HG02798 (cell line): ENCODE results near the gene CLIC4.

Source experiments
- ATAC-seq: cut with Tn5 transposase; IDR thresholded peaks from one replicate; pipeline ENCODE4 v1.9.1; 2021; ENCODE audit warnings: mild to moderate bottlenecking; ENCODE audit not compliant: unreplicated experiment, poor library complexity

CLIC4 gene

DNA sequence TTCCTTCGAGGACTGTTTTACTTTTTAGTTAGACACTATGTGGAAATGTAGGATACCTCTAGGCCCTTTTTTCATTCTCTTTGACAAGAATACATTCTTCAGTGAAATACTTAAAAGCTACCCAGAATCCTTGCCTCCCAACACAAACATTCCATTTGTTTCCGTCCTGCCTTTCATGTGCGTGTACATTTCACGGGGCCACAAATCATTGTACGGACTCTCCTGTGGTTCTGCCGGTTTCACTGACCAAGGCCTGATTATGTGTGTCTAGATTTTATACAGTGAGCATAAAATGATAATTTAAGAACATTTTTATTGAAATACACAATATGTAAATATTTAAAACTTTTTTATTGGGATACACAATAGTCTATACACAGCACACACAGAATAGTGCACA lies 108.4 kb downstream of the CLIC4 start:
- ATAC-seq: no peak

DNA sequence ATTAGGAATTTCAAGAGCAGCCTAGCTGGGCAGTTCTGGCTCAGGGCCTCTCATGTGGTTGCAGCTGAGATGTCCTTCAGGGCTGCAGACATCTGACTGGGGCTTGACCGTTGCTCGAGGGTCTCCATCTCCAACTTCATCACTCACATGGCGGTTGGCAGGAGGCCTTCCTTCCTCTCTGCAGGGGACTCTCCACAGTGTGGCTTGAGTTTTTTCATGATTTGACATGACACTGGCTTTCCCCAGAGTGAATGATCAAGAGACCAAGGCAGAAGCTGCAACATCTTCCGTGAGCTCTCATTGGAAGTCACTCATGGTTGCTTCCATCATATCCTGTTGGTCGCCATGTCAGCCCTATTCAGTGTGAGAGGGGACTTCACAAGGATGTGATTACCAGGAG lies 110.2 kb downstream of the CLIC4 start:
- no peak for ATAC-seq

DNA sequence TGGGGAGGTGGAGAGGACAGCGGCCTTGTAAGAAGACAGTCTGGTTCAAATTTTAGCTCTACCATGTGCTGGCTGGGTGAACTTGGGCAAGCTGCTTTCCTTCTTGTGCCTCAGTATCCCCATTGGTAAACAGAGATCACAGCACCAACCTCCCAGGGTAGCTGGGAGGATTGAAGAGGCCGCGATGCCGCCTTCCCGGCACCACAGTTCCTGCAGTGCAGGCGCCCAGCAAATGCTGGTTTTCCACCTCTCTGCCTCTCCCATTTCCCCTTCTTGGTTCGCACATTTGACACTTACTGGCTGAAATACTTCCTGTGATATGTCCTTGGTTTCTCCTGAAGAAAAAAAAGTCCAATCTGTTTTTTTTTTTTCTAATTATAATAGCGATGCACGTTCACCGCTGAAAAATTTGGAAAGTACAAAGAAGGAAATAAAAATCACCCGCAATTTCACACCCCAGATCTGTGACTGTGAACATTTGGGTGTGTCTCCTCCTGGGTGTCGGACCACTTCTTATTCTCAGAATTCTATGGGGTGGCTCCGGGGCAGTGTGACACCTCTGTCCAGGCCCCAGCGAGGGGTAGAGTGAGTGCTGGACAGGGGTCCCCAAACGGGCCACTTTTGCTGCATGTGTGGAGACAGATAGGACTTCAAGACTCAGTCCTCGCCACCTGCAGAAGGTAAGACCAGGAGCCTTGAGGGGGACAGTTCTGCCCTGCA lies 111.7 kb downstream of the CLIC4 start:
- ATAC-seq: no peak

DNA sequence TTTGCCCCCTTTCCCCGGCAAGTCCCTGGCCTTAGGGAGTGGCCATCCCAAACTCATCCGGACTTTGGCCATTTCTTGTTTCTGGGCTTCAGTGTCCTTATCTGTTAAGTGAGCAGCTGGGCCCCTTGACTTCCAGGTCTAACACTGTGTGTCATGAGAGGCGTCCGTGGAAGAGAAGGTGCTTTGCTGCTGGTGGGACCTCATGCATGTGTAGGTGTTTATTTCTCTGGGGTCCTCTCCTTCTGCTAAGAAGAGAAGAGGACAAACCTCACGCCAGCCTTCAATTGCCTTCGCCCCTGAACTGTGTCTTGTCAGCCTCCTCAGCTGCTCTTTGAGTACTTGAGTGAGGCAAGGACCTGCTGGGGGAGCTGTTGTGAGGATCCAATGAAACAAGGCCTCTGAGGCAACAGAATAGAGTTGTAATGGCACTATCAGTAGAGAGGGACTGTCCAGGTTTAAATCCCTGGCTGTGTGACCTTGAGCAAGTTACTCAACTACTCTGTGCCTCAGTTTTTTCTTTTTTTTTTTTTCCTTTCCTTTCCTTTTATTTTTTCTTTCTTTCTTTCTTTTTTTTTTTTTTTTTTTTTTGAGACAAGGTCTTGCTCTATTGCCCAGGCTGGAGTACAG lies 112.4 kb downstream of the CLIC4 start:
- no peak for ATAC-seq

DNA sequence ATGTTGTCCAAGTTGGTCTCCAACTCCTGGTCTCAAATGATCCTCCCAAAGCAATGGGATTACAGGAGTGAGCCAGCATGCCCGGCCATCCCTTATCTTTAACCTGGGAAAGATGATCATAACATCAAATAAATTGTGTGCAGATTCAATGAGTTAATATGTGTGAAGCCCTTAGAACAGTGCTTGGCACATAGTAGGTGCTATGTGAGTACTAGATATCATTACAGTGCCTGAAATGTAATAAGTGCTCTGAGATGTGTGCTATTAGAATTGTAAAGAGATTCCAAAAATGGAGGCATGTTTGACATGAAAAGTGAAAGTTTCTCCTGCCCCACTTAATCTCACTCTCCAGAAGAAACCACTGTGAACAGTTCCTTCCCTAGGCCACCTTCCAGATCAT lies 113.0 kb downstream of the CLIC4 start:
- no peak for ATAC-seq

DNA sequence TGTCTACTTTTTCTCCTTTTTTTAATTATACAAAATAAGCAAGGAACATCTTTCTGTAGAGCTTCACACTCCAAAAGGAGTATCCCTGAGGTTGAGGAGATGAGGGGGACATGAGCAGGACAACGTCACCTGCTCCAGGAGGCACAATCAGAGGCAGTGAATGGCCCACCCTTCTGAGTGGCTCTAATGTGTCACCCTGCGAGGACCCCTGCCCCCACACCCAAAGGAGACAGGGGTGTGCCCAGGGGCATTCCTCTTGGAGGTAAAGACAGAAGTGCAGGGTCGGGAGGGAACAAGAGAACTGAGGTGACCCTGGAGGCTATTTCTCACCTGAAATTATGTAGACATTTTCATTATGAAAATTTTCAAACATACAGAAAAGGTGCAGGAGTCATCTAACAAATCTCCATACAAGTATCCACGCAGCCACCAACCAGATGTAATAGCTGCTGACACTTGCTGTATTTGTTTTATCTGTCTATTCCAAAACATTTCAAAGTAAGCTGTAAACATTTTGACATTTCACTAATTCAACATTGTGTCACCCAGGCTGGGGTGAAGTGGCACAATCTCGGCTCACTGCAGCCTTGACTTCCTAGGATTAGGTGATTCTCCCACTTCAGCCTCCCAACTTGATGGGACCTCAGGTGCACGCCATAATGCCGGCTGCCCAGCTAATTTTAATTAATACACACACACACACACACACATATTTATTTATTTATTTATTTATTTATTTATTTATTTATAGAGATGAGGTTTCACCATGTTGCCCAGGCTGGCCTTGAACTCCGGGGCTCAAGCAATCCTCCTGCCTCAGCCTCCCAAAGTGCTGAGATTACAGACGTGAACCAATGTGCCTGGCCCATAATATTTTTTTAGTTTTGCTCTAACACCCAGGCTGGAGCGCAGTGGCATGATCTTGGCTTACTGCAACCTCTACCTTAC lies 114.1 kb downstream of the CLIC4 start:
- ATAC-seq: no peak

DNA sequence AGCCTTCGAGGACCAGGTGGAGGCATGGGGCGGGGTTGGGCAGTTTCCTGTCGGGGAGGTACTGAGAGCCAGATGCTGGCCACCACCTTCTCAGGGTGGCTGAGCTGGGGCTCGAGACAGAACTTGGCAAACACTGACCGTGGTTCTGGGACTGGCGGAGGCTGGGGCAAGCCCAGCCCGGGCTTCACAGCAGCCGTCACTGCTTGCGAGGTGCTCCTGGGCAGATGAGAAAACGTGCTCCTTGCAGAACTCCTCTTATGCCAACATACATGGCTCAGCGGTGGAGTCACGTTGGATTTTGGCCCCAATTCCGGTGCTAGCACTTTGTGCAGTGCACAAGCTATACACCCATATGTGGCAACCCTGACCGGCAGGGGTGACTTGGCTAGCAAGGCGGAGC lies 115.6 kb downstream of the CLIC4 start:
- ATAC-seq: no peak

DNA sequence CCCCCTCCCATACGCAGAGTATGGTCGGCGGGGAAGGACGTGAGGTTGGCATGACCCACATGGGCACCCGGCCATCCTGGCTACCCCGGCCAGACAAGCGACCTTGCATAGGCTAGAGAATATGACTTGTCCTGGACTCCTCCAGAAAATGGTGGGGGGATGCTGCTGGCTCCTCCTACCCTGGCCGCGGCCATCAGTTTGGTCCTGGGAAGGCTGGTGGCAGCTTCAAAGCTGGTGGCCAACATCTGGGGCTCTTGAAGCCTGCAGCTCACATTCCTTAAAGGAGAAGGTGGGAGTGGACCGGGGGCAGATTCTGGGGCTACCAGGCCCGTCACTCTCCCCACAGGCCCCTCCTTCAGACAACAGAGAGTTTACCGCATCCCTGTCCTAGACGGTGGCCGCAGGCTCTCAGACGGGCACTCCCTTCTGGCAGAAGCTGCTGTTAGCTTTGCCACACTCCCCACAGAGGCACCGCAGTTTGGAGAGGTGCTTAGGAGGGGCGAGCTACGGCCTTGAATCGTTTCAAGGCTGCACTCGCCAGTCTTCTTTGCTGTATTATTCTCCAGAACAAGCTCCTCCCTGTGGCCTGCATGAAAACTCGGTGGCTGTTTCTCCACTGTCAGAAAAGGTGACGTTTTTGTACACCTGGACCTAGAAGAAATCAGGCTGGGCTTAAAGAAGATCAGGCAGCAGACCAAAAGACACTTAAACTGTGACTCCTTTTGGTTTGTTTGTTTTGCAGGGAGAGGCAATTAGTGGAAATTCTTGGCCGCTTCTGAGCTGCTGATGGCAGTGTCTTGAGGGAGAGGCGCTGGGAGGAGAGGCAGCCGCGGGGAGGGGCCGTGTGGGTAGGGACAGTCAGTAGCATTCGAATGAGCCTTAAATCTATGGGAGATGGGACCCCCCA lies 116.8 kb downstream of the CLIC4 start:
- ATAC-seq: no peak

DNA sequence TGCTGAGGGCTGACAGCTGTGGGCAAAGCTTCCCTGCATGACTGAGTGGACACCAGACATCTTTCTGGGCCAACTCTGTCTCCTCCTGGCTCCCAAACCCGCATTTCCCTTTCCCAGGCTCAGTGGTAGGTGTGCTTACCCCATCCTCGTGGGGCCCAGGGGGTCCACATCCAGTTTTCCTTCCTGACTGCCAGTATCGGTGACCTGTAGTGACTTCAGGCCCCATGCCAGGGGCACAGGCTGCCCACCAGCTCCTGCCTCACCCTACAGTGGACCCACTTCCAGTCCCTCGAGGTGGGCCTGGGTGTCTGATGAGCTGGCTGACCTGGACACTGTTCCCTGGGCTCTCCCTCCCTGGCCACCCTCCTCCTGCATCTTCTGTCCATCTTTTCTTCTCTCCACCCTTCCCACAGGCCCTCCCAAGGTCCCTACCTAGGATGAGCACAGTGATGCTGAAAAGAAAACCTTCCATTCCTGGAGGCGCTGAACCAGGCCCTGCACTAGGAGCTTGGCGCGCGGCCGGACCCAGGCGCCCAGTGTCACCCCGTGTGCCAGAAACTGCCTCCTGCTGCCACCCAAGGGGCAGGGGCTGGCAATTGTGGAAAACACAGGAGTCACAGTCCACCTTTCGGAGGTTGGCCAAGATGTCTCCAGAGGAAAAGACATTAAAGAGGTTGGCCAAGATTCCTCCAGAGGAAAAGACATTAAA lies 117.7 kb downstream of the CLIC4 start:
- no peak for ATAC-seq

DNA sequence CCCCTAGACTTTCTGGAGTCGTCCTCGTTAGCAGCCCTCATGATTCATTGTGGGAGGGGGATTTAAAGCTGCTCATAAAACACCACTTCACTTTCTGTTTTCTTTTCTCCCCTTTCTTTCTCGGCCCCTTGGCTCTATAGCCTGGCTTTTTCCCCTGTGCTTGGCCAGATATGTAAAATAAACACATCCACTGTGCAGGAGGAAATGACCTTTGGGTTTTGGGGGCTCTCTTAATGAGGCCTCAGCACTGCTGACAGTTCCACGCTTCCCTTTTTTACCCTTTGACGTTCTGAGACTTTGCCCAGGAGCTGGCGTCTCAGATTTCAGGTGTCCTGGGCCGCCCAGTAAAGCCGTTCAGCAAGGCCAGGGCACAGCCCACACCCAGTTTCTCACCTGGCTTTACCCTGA lies 119.1 kb downstream of the CLIC4 start:
- ATAC-seq: no peak

DNA sequence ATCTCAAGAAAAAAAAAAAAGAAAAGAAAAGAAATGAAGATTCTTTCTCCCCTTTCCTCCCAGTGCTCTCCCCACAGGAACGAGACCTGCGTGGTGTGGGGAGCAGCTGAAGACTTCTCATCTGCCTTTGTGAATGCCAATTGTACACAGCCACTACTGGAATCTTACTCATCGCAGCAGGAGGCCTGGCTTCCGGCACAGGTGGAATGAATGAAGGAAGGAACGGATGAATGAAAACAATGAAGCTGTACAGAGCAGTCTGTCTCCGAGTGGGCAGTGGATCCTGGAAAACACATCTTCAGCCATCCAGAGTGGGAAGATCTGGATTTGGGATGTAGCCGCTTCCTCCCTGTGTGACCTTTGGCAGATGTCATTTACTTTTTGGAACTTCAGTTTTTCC lies 119.9 kb downstream of the CLIC4 start:
- ATAC-seq: no peak

DNA sequence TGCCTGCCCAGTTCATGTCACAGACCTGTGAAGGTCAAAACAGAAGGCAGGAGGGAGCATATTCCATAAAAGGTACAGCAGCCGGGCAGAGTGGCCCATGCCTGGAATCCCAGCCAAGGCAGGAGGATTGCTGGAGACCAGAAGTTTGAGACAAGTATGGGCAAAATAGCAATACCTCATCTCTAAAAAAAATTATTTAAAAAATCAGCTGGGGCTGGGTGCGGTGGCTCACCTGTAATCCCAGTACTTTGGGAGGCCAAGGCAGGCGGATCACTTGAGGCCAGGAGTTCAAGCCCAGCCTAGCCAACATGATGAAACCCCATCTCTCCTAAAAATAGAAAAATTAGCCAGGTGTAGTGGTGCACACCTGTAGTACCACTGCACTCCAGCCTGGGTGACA lies 120.3 kb downstream of the CLIC4 start:
- ATAC-seq: no peak

DNA sequence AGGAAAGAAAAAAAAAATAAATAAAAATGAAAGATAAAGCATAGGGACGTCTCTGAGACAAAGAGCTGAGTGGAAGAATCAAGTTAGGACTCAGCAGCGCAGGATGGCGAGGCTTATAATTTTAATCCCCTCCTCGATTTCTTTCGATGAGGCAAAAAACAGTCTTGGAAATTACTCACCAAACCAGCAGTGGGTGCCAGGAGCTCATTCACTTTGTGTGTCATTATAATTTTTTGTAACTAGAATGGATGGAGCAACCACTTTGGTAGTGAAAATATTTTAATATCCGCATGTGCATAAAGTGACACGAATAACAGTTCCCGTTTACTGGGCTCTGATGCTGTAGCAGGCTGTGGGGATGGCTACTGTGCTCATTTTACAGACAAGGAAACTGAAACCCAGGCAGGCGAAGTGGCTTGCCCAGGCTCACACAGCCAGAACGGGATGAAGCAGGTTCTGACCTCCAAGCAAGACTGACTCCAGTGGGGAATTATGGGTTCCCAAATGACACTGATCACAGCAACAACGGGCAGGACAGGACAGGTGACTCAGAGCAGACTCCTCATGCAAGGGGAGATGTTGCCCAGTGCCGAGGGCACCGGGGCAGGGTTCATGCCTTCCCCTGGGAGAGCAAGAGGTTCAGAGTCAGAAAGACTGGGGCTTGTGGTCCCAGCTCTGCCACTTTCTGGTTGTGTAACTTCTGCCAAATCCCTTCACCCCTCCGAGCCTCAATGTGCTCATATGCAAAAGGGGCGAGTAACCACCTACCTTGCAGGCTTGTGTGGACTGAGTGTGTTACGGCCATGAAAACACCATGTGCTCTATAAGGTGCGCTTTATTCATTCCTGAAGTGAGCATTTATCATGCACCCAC lies 121.2 kb downstream of the CLIC4 start:
- ATAC-seq: no peak

DNA sequence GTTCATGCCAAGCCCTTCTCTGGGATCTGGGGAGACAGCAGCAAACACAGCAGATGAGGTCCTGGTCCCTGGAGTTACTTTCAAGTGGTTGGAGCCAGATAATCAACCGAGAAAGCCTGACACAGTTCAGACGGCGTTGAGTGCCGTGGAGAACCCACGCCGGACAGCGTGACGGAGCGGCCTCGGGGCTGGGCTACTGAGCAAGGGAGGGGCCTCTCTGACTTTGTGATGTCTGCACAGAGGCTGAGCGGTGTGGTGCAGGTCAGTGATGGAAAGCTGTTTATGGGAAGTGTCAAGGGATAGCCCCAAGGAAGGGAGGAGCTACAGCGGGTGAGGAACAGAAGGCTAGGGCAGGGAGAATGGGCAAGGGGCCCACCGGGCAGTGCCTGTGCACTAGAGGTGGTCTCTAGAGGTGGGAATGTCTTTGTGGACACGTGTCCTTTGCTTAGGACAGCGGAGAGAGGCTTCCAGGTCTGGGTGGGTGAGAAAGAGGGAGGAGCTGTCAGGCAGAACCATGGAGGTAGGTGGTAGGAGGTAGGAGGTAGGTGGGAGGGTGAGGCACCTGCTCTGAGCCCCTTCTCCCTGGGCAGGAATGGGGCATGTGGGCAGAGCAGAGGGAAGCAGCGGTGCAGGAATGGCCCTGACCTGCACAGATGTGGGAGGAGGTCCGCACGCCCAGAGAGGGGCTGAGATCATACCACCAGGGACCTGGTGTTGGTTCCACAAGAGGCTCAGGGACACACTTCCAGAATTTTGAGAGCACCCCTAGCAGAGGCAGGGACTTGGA lies 122.0 kb downstream of the CLIC4 start:
- no peak for ATAC-seq

DNA sequence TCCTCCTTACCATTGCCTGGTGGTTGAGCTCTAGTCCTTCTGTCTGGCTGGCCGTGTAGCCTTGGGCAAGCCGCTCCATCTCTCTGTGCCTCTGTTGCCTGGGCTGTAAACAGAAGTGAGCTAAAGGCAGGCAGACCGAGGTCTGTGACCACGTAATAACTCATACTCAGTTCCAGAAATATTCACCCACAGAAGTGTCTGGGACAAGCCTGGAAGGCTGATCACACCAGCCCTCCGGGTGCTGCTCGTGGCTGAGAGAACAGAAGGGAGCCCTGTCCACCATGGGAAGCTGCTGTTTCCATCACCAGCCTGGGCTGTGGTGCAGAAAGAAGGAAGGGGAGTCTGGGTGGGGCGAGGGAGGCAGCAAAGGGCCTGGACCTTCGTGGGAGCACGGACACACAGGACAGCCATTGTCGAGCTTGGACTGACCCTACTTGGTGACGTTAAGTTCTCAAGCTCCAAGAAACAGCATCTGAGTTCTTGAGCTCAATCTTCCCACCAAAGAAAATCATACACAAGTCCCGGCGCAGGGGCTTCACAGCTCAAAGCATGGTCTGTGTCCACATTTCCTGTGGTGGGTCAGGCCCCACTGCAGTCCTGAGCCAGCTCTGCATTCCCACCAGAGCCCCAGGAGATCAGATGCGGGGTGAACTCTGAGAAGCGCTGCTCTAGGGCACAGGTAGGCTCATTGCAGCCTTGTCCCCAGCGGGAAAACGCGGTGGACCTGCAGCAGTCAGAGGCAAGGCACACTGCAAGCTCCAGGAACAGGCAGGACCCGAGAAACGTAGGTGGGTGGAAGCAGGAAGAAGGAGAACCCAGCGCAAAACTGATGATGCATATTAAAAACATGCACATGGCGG lies 123.0 kb downstream of the CLIC4 start:
- no peak for ATAC-seq

DNA sequence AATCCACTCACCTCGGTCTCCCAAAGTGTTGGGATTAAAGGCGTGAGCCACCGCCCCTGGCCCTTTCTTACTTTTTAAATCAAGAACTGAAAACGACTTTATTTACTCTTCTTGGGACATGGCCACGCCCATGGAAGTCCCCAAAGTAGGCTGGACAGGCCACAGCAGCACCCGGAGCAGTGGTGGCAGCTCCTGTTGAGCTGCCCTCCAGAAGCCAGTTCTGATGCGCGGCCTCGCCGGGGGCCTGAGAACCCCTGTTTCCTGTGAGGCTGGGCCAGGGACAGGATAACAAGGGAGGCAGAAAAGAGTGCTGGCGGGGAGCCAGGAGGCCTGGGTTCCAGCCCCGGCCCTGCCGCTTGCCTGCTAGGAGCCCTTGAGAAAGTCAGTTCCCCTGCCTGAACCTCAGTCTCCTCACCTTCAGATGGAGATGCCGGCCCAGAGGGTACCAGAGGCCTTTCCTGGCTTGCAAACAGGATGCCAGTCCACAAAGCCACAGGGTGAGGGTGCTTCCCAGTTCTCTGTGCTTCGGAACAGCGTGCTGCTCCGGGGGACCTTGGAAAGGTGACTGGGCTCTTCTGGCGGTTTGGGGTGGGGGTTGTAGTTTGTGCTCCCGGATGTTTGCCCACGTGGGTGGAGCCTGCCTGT lies 125.4 kb downstream of the CLIC4 start:
- no peak for ATAC-seq
